NCI-H2029 (cell line): ENCODE measurements around the gene SET.
"Not testable (repeated sequence)": the region's sequence is repeated elsewhere in the genome, so short reads cannot be mapped to it uniquely, and the experiment has no call there.

Source experiments
- DNase-seq: peaks from one replicate; lab custom pipeline; 2025; lab: John Stamatoyannopoulos, UW

Gene SET

GRCh38 chr9:128687453-128687852, 1.6 kb upstream of the SET start:
- no peak for DNase-seq

GRCh38 chr9:128689293-128689774, 312 bp downstream of the SET start:
- peak; percentile 54 for DNase-seq

GRCh38 chr9:128689820-128690683, 1.0 kb downstream of the SET start:
- DNase-seq: peak; percentile 37

- DNase-seq: no peak
Measured at GRCh38 chr9:128690684-128691034, 1.6 kb downstream of the SET start.

- not testable (repeated sequence) for DNase-seq
Measured at GRCh38 chr9:128693738-128694137, 4.7 kb downstream of the SET start.

GRCh38 chr9:128694344-128694743, 5.3 kb downstream of the SET start:
- DNase-seq: no peak

GRCh38 chr9:128696923-128697707, 8.1 kb downstream of the SET start:
- DNase-seq: no peak

- DNase-seq: not testable (repeated sequence)
Measured at GRCh38 chr9:128699096-128699795, 10.2 kb downstream of the SET start.

GRCh38 chr9:128701227-128701854, 12.3 kb downstream of the SET start:
- DNase-seq: no peak

- DNase-seq: peak; percentile 53
Measured at GRCh38 chr9:128702445-128702948, 13.5 kb downstream of the SET start, which contains the start of gene PKN3. Gene PKN3, plus strand, starts transcription at chr9:128702503. Its CDS starts 413 bp downstream, at chr9:128702916.

- DNase-seq: no peak
Measured at GRCh38 chr9:128702949-128703615, 14.1 kb downstream of the SET start.

- no peak for DNase-seq
Measured at GRCh38 chr9:128703616-128704355, 14.8 kb downstream of the SET start.

- DNase-seq: no peak
Measured at GRCh38 chr9:128704356-128704670, 15.3 kb downstream of the SET start.

- no peak for DNase-seq
Measured at GRCh38 chr9:128705051-128705965, 16.3 kb downstream of the SET start.

- no peak for DNase-seq
Measured at GRCh38 chr9:128706045-128706444, 17.0 kb downstream of the SET start.

GRCh38 chr9:128706671-128707381, 17.8 kb downstream of the SET start:
- no peak for DNase-seq

GRCh38 chr9:128707446-128707845, 18.4 kb downstream of the SET start:
- no peak for DNase-seq
